ENCODE results near the gene LONRF2.

The LONRF2 gene

DNA sequence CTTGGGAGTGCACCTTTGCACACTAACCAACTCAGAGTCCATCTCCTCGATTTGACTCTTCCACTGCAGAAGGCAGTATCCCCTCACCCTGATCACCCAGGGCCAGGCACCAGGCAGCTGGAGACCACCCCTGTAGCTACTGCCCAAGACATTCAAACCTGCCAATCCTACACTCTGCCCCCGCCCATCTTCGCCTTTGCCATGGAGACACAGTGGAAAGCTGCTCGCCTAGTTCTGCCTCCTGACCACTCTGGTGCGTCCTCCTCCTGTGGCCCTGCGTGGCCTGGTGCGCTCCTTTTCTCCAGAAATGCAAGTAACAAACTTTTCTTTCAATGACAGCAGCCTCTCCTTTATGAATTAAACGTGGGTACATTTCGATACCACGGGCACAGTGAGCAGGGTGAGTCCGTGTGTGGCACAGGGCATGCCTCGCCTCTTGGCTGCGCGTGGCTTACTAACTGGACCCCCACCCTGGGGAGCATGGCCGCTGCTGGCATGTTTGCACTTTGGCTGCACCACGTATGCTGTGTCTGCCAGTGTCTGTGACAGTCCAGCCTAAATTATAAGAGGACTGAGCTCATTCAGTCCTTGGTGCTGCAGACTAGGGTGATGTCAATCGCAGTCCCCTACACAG is 47.6 kb downstream of the LONRF2 start:
- Histone ChIP-seq H3K4me3 (ENCODE audit: low read depth, low read length) (no peak overlapping the region), H3K27me3 (ENCODE audit: control insufficient read depth, insufficient read depth, low read length) (no peaks in the 10 kb centered on the region), H3K9ac (ENCODE audit: low read depth, low read length) (no peak overlapping the region), H3K4me1 (ENCODE audit: control insufficient read depth, insufficient read depth, low read length) (no peaks in the 10 kb centered on the region), H3K9me3 (ENCODE audit: control insufficient read depth, insufficient read depth, low read length) (no peaks in the 10 kb centered on the region; the same call in 1 of the 2 replicates), H3K27ac (ENCODE audit: low read depth, low read length) (no peak overlapping the region), H3K36me3 (ENCODE audit: control insufficient read depth, insufficient read depth, low read length) (no peaks in the 10 kb centered on the region)

DNA sequence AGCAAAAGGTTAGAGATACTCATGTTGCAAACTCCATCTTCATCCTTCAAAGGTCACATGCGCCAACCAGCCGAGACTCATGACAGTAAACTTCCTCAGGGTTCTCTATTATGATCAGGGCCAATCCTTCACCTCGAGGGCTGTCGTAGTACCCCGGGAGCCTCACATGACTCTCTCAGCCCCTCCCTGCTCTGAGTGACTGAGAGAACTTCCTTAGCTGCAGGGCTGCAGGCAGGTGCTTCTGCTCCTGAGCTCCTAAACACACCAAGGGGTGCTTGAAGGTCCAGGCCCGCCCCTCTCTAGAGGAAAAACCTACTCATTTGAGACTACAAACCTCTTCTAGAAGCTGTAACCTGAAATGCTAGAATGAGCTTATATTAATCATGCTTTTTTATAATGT is 48.2 kb downstream of the LONRF2 start:
- H3K9me3 ChIP-seq (ENCODE audit: control insufficient read depth, insufficient read depth, low read length): no peaks in the 10 kb centered on the region; the same call in 1 of the 2 replicates
- H3K4me3 ChIP-seq (ENCODE audit: low read depth, low read length): no peak overlapping the region
- H3K27me3 ChIP-seq (ENCODE audit: control insufficient read depth, insufficient read depth, low read length): no peaks in the 10 kb centered on the region
- H3K36me3 ChIP-seq (ENCODE audit: control insufficient read depth, insufficient read depth, low read length): no peaks in the 10 kb centered on the region
- no peaks in the 10 kb centered on the region for H3K4me1 ChIP-seq (ENCODE audit: control insufficient read depth, insufficient read depth, low read length)
- H3K27ac ChIP-seq (ENCODE audit: low read depth, low read length): no peak overlapping the region
- no peak overlapping the region for H3K9ac ChIP-seq (ENCODE audit: low read depth, low read length)

DNA sequence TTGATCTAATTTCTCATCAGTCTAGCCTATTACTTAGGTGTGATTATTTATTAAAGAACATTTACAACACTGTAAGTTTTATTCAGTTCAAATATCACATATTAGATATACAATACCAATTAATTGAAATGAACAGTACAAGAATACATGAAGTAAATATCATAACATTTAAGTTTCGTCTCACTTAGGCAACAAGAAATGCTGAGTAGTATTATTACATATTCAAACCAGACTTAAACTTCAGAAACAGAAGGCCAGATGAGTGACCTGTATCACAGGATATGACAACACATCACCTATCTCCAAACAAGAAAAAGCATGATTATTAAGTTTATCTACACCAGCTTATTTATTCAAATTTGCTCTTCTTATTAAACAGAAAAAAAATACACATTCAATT is 48.9 kb downstream of the LONRF2 start:
- no peaks in the 10 kb centered on the region for H3K36me3 ChIP-seq (ENCODE audit: control insufficient read depth, insufficient read depth, low read length)
- no peak overlapping the region for H3K27ac ChIP-seq (ENCODE audit: low read depth, low read length)
- no peaks in the 10 kb centered on the region; the same call in 1 of the 2 replicates for H3K9me3 ChIP-seq (ENCODE audit: control insufficient read depth, insufficient read depth, low read length)
- no peak overlapping the region for H3K4me3 ChIP-seq (ENCODE audit: low read depth, low read length)
- no peak overlapping the region for H3K9ac ChIP-seq (ENCODE audit: low read depth, low read length)
- no peaks in the 10 kb centered on the region for H3K27me3 ChIP-seq (ENCODE audit: control insufficient read depth, insufficient read depth, low read length)
- no peaks in the 10 kb centered on the region for H3K4me1 ChIP-seq (ENCODE audit: control insufficient read depth, insufficient read depth, low read length)

DNA sequence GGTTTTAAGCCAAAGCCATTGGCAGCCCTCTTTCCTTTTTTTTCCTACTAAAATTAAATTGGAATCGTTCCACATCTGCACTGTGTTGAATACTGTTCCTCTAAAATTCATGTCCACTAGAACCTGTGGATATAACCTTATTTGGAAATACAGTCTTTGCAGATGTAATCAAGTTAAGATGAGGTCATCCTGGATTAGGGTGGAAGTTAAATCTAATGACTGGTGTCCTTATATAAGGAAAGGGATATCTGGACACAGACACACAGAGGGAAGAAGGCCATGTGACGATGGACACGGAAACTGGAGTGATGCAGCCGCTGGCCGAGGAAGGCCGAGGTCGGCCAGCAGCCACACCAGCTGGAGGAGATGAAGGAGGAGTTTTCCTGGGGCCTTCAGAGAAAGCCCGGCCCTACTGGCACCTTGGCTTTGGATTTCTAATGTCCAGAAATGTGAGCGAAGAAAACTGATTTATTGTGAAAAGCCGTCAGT is 49.4 kb downstream of the LONRF2 start:
- no peak overlapping the region for H3K4me3 ChIP-seq (ENCODE audit: low read depth, low read length)
- H3K27me3 ChIP-seq (ENCODE audit: control insufficient read depth, insufficient read depth, low read length): no peaks in the 10 kb centered on the region
- H3K9me3 ChIP-seq (ENCODE audit: control insufficient read depth, insufficient read depth, low read length): no peaks in the 10 kb centered on the region; the same call in 1 of the 2 replicates
- H3K27ac ChIP-seq (ENCODE audit: low read depth, low read length): no peak overlapping the region
- H3K4me1 ChIP-seq (ENCODE audit: control insufficient read depth, insufficient read depth, low read length): no peaks in the 10 kb centered on the region
- H3K36me3 ChIP-seq (ENCODE audit: control insufficient read depth, insufficient read depth, low read length): no peaks in the 10 kb centered on the region
- H3K9ac ChIP-seq (ENCODE audit: low read depth, low read length): no peak overlapping the region

DNA sequence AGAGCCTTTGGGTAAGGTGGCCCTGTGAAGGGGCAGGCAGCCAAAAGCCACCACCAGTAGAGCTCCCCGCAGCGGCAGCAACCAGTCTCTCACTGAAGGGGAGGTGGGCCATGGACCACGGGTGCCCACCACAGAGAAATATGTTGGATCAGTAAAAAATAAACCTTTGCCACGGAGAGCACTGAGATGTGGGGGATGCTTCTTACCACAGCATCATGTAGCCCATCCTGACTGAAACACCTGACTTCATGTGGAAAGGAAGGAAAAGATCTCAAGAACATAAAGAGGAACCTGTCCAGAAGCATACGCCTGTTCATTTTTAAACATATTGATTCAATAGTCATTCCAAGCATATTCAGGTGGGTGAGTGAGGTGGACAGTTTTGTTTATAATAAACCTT is 51.1 kb downstream of the LONRF2 start:
- Histone ChIP-seq H3K9ac (ENCODE audit: low read depth, low read length) (no peak overlapping the region), H3K27me3 (ENCODE audit: control insufficient read depth, insufficient read depth, low read length) (no peaks in the 10 kb centered on the region), H3K4me3 (ENCODE audit: low read depth, low read length) (no peak overlapping the region), H3K4me1 (ENCODE audit: control insufficient read depth, insufficient read depth, low read length) (no peaks in the 10 kb centered on the region), H3K27ac (ENCODE audit: low read depth, low read length) (no peak overlapping the region), H3K9me3 (ENCODE audit: control insufficient read depth, insufficient read depth, low read length) (no peaks in the 10 kb centered on the region; the same call in 1 of the 2 replicates), H3K36me3 (ENCODE audit: control insufficient read depth, insufficient read depth, low read length) (no peaks in the 10 kb centered on the region)

DNA sequence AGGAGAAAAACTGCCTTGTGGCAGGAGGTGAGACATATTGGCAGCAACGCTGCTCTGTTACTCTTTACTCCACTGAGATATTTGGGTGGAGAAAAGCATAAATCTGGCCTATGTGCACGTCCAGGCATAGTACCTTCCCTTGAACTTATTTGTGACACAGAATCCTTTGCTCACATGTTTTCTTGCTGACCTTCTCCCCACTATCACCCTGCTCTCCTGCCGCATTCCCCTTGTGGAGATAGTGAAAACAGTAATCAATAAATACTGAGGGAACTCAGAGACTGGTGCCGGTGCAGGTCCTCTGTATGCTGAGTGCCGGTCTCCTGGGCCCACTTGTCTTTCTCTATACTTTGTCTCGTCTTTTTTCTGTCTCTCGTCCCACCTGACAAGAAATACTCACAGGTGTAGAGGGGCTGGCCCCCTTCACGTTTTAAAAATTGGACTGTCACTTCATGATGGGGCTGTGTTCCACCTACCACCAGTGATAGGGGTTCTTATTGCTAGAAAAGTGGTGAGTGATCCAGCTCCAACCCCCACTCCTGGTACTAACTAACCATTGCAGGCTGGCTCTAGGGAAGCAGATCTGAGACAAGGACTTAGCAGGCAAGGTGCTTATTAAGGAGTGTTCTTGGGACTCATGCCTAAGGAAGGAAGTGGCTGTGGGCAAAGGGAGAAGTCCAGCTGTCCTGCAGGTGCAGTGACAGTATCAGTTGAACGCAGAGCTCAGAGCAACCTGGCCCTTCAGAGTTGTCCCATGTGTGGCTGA is 51.7 kb downstream of the LONRF2 start:
- no peaks in the 10 kb centered on the region for H3K4me1 ChIP-seq (ENCODE audit: control insufficient read depth, insufficient read depth, low read length)
- H3K4me3 ChIP-seq (ENCODE audit: low read depth, low read length): no peak overlapping the region
- no peaks in the 10 kb centered on the region for H3K36me3 ChIP-seq (ENCODE audit: control insufficient read depth, insufficient read depth, low read length)
- no peak overlapping the region for H3K27ac ChIP-seq (ENCODE audit: low read depth, low read length)
- no peak overlapping the region for H3K9ac ChIP-seq (ENCODE audit: low read depth, low read length)
- H3K27me3 ChIP-seq (ENCODE audit: control insufficient read depth, insufficient read depth, low read length): no peaks in the 10 kb centered on the region
- no peaks in the 10 kb centered on the region; the same call in 1 of the 2 replicates for H3K9me3 ChIP-seq (ENCODE audit: control insufficient read depth, insufficient read depth, low read length)

DNA sequence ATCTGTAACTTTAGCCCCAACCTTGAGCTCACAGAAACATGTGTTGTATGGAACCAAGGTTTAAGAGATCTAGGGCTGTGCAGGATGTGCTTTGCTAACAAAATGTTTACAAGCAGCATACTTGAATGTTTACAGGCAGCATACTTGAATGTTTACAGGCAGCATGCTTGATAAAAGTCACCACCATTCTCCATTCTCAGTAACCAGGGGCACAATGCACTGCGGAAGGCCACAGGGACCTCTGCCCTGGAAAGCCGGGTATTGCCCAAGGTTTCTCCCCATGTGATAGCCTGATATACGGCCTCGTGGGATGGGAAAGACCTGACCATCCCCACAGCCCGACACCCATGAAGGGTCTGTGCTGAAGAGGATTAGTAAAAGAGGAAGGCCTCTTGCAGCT is 52.4 kb downstream of the LONRF2 start:
- no peaks in the 10 kb centered on the region for H3K36me3 ChIP-seq (ENCODE audit: control insufficient read depth, insufficient read depth, low read length)
- H3K4me1 ChIP-seq (ENCODE audit: control insufficient read depth, insufficient read depth, low read length): no peaks in the 10 kb centered on the region
- no peaks in the 10 kb centered on the region for H3K27me3 ChIP-seq (ENCODE audit: control insufficient read depth, insufficient read depth, low read length)
- no peak overlapping the region for H3K9ac ChIP-seq (ENCODE audit: low read depth, low read length)
- H3K27ac ChIP-seq (ENCODE audit: low read depth, low read length): no peak overlapping the region
- H3K9me3 ChIP-seq (ENCODE audit: control insufficient read depth, insufficient read depth, low read length): no peaks in the 10 kb centered on the region; the same call in 1 of the 2 replicates
- H3K4me3 ChIP-seq (ENCODE audit: low read depth, low read length): no peak overlapping the region

DNA sequence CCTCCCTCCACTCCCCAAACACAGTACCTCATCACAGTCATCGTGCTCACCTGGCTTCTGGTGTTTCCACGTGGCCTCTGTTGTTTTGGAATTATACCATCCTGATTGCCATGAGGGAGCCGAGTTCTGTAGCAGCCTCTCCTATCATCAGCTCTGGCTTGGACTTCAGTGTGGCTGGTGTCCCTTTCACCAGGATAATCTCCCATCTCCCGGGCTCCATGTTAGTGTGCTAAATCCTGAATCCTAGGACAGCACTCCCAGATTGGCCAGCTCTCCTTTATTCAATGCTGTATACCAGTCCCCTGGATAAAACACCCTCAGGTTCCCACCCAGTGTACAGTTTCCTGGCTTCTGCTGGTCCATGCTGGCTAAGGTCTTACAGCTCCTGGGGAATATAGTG is 53.3 kb downstream of the LONRF2 start:
- H3K9me3 ChIP-seq (ENCODE audit: control insufficient read depth, insufficient read depth, low read length): no peaks in the 10 kb centered on the region; the same call in 1 of the 2 replicates
- no peaks in the 10 kb centered on the region for H3K27me3 ChIP-seq (ENCODE audit: control insufficient read depth, insufficient read depth, low read length)
- H3K27ac ChIP-seq (ENCODE audit: low read depth, low read length): no peak overlapping the region

DNA sequence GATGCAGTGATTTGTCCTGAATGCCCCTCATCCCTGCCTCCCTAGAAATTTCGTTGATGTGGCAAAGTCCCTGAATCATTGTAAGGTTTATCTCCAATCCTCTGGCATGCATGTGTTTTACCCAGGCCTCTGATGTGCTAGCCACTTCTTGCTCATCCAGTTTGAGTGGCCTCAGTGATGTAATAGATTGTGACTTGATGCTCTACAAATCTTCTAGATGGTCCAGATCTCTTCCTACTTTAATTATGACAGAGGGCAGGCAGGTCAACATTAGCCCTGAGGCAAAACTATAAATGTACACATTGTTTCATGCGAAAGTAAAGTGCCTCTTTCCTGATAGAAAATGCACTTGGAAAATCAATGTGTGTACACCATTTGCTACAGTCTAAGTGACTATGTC is 54.5 kb downstream of the LONRF2 start:
- Histone ChIP-seq H3K27me3 (ENCODE audit: control insufficient read depth, insufficient read depth, low read length) (no peaks in the 10 kb centered on the region), H3K9me3 (ENCODE audit: control insufficient read depth, insufficient read depth, low read length) (no peaks in the 10 kb centered on the region; the same call in 1 of the 2 replicates), H3K27ac (ENCODE audit: low read depth, low read length) (no peak overlapping the region), H3K4me3 (ENCODE audit: low read depth, low read length) (no peak overlapping the region), H3K36me3 (ENCODE audit: control insufficient read depth, insufficient read depth, low read length) (no peaks in the 10 kb centered on the region), H3K9ac (ENCODE audit: low read depth, low read length) (no peak overlapping the region), H3K4me1 (ENCODE audit: control insufficient read depth, insufficient read depth, low read length) (no peaks in the 10 kb centered on the region)

More for the DNA sequence above, 53.3 kb downstream of the LONRF2 start:
- Histone ChIP-seq H3K9ac (ENCODE audit: low read depth, low read length) (no peak overlapping the region), H3K36me3 (ENCODE audit: control insufficient read depth, insufficient read depth, low read length) (no peaks in the 10 kb centered on the region), H3K4me1 (ENCODE audit: control insufficient read depth, insufficient read depth, low read length) (no peaks in the 10 kb centered on the region), H3K4me3 (ENCODE audit: low read depth, low read length) (no peak overlapping the region)

DNA sequence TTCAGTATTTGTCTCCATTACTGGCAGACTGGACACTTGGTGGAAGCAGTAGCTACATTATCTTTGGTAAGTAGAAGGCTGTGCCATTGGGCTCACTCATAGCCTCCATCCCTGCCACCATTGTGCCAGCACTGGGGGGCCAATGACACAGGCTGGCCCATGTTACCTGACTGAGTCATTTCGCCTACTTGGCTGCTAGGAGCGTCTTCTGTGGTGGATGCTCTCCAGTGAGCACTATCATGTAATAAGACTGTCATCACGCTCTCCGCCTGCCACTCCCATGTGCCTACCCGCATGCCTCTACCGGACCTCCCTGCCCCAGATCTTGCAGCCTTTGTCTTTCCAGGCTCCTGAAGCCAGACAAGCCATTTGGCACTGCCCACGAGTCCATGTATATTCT is 56.2 kb downstream of the LONRF2 start:
- Histone ChIP-seq H3K4me3 (ENCODE audit: low read depth, low read length) (no peak overlapping the region), H3K36me3 (ENCODE audit: control insufficient read depth, insufficient read depth, low read length) (no peaks in the 10 kb centered on the region), H3K9me3 (ENCODE audit: control insufficient read depth, insufficient read depth, low read length) (no peaks in the 10 kb centered on the region; the same call in 1 of the 2 replicates), H3K9ac (ENCODE audit: low read depth, low read length) (no peak overlapping the region), H3K27ac (ENCODE audit: low read depth, low read length) (no peak overlapping the region), H3K27me3 (ENCODE audit: control insufficient read depth, insufficient read depth, low read length) (no peaks in the 10 kb centered on the region), H3K4me1 (ENCODE audit: control insufficient read depth, insufficient read depth, low read length) (no peaks in the 10 kb centered on the region)

DNA sequence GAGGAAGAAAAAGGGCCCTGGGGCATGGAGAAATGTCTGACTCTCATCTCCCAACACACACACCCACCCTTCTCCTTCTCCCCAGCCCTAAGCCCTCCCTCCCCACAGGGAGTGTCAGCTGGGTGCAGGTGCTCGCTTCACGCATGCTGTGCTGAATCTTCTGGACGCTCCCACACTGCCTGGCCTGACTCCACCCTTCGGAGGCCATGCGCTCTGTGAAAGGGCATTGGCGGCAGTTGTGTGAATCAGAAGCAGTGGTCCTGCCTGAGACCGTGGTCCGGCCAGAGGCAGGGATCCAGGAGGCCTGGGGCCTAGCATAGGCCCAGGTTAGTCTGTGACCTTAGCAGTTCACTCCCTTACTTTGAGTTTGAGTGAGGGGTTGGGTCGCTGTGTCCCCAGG is 57.1 kb downstream of the LONRF2 start:
- no peak overlapping the region for H3K9ac ChIP-seq (ENCODE audit: low read depth, low read length)
- H3K4me1 ChIP-seq (ENCODE audit: control insufficient read depth, insufficient read depth, low read length): no peaks in the 10 kb centered on the region

More for the DNA sequence above, 57.1 kb downstream of the LONRF2 start:
- Histone ChIP-seq H3K27ac (ENCODE audit: low read depth, low read length) (no peak overlapping the region), H3K36me3 (ENCODE audit: control insufficient read depth, insufficient read depth, low read length) (no peaks in the 10 kb centered on the region), H3K9me3 (ENCODE audit: control insufficient read depth, insufficient read depth, low read length) (no peaks in the 10 kb centered on the region), H3K27me3 (ENCODE audit: control insufficient read depth, insufficient read depth, low read length) (no peaks in the 10 kb centered on the region), H3K4me3 (ENCODE audit: low read depth, low read length) (no peak overlapping the region)

All from HUES48 (cell line).